Activated CD8-positive, alpha-beta memory T cell treated with anti-CD3 and anti-CD28 coated beads for 1 hour (primary cell): ENCODE results near the gene RBM10.

Source experiments
- DNase-seq, 2 donors: peaks; one replicate each; pipeline ENCODE4 v3.0.0-alpha.2; 2020; ENCODE audit warnings: low read depth in 1 of 2; ENCODE audit errors: extremely low read depth in 1 of 2

Gene RBM10

GRCh38 chrX:47146936-47147859, 2.2 kb downstream of the RBM10 start:
- DNase-seq: no peak

- DNase-seq: no peak
Observed at GRCh38 chrX:47148946-47149345, 3.9 kb downstream of the RBM10 start.

- DNase-seq: no peak
Observed at GRCh38 chrX:47151435-47151834, 6.4 kb downstream of the RBM10 start.

GRCh38 chrX:47156611-47157520, 11.8 kb downstream of the RBM10 start:
- no peak for DNase-seq

GRCh38 chrX:47158131-47158530, 13.1 kb downstream of the RBM10 start:
- no peak for DNase-seq

GRCh38 chrX:47158781-47159180, 13.8 kb downstream of the RBM10 start:
- no peak for DNase-seq

GRCh38 chrX:47160781-47161180, 15.8 kb downstream of the RBM10 start:
- DNase-seq: no peak

GRCh38 chrX:47162927-47163583, 18.0 kb downstream of the RBM10 start:
- DNase-seq: no peak

- DNase-seq: no peak
Observed at GRCh38 chrX:47164420-47164819, 19.4 kb downstream of the RBM10 start.

- no peak for DNase-seq
Observed at GRCh38 chrX:47166126-47166525, 21.1 kb downstream of the RBM10 start.

GRCh38 chrX:47168495-47169073, 23.6 kb downstream of the RBM10 start:
- no peak for DNase-seq

GRCh38 chrX:47169273-47169672, 24.3 kb downstream of the RBM10 start:
- DNase-seq: no peak

GRCh38 chrX:47169726-47170515, 24.9 kb downstream of the RBM10 start:
- no peak for DNase-seq

- no peak for DNase-seq
Observed at GRCh38 chrX:47170861-47171692, 26.1 kb downstream of the RBM10 start.

- DNase-seq: no peak
Observed at GRCh38 chrX:47171996-47172395, 27.0 kb downstream of the RBM10 start.

- DNase-seq: no peak
Observed at GRCh38 chrX:47172549-47172948, 27.5 kb downstream of the RBM10 start.

- DNase-seq: no peak
Observed at GRCh38 chrX:47172971-47173792, 28.2 kb downstream of the RBM10 start.

GRCh38 chrX:47174376-47174775, 29.4 kb downstream of the RBM10 start:
- no peak for DNase-seq
